NCI-H2227 (cell line): ENCODE results near the gene OR2V2.

ENCODE experiments used
- DNase-seq: peaks from one replicate; lab custom pipeline; 2025; ENCODE audit not compliant: unreplicated experiment; lab: John Stamatoyannopoulos, UW

Gene OR2V2

DNA sequence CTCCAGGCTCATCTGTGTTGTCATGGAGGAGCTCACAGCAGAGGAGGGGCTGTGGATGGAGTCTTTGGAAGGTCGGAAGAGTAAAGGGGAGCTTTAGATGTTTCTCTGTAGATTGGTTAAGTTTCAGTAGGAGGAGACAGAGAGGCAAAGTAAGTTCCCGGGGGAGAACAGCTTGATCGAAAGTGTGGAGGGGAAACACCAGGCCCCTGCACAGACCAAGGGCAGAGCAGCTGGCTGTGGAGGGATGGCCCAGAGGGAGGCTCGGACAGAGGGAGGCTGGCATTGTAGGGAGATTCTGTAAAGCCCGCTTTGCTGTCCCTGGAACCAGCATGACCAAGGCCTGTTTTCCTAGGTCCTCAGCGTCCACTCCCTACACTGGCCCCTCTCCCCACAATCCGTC, 5.3 kb upstream of the OR2V2 start:
- DNase-seq: no peak

DNA sequence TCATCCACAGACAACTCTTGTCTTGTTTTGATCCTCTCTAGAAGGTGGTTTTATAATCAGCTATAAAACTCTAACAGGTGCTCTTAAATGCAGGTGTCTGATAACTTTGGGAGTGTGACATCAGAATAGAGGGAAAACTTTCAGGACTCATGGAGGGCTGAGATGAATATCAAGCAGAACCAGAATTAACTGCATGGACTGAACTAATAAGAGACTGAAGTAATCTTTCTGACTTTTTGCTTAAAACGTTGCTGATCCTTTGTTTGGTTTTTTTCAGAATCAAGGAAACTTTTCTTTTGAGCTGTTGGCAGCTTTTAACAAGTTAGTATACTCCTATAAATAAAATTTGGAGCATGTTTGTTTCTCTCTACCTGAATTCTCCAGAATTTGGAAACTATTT, 2.3 kb upstream of the OR2V2 start:
- no peak for DNase-seq

DNA sequence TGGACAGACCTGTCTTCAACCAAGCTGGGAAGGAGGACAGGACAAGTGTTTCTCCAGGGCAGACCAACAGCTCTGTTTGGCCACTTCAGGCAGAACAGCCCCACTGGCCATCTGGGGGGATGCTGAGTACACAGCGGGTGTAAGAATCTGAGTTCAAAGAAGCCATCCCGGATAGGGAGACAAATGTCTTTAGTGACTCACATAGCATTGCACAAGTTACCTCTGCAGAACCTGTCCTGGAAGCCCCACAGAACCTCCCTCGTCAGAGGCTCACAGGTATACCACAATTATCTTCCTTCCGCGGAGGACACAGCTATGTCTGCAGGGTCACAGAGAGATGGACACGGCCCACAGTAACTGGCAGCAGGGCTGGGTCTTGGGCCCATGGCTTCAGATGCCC, 2.0 kb downstream of the OR2V2 start:
- no peak for DNase-seq

DNA sequence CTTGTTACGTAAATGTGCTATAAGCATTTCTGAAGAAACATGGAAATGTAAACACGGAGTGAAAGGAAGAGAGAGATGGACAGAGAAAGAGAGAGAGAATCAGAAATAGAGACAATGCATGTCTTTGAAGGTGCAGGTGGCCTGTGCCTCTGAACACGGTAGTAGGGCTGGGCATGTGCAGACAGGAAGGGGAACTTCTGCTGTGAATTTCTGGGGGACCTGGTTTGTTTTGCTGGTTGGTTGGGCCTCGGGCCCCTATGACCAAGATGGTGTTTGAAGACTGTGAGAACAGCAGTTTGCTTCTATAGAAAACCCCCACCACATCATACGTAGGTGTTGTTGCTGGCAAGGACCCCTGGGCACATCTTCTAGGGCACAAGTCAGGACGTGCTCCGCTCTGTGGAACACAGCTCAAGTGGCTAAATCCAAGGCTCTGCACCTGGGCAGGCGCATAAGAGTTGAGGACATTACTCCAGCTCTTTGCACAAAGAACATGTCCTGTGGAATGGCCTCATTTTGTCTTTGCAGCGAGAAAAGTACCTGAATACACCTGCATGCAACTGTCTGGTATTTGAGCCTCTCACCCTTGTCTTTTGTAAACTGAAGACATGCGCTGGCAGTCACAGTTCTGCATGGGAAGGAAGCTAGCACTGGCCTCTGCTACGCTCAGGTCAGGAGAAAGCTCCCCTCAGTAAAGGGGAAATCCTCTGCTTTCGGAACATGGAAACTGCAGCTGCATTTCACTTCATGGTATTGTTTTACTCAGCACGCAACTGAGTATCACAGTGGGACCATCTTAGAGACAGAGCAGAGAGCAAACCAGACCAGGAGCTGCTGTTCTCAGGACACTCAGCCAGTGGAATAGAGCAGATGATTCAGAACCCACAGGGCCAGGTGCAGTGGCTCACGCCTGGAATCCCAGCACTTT, 2.7 kb downstream of the OR2V2 start:
- no peak for DNase-seq

DNA sequence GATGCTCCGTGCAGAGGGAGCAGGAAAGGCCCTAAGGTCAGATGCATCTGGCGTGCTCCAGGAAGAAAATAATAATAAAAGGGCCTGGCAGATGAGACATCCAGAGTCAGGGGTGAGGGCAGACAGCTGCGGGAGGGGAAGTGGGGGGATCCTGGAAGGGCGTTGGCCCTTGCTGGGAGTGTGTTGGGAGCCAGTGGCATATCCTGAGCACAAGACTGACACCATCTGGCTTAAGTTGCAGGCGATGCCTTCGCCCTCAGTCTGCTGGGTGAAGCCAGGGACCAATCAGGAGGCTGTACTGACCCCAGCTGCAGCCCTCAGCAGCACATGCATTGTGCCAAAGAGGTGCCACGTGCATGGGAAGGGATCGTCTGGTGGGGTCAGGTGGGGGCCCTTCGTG, 3.8 kb downstream of the OR2V2 start:
- DNase-seq: no peak

DNA sequence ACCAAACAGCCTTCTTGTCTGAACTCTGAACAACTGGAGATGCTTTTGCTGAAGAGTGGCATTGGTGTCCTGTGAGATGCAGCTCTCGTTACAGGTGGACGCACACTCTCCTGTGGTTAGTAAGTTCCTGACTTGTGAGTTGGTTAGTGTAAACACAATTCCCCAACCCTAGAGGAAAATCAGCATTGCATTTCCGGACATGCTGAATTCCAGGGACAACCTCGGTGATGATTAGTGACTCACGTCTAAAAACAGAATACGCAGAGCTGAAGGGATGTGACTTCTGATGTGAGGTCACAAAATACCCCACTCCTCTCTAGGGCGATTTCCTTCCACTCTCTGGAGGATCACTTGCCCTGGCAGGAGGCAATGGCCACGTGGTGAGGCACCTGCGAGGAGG, 5.0 kb downstream of the OR2V2 start:
- no peak for DNase-seq

DNA sequence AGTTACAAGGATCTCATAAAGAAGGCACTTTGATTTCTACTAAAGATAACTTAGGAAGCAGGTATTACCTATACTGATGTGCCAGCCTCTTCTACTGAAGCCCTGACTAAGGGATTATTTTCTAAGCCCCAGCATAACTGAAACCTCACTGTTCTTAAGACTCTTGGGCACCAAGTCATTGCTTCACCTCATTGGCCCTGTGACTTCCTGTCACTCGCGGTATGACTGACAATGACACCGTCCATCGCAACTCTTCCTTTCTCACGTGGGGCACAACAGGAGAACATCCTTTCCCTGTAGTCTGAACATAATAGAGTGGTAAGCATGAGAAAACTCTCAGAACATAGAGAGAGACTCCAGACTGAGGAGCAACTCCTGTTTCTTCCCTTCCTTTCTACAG, 6.4 kb downstream of the OR2V2 start:
- DNase-seq: no peak

DNA sequence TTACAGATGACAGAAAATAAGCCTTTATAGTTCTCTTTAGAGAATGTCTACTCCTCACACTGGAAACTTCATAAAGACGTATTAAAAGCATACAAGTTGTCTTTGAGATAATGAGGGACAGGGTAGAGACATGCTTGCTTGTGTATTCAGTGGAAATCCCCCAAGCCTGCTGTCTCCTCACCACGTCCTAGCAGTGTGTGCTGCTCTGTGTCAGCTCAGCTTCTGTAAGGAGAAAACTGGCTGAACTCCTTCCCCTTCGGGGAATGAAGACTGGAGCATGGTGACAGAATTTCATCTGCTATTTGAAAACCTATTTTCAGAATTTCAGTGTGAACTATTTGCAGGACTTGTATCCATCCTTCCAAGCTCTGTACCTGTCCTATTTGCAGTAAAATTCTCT, 9.4 kb downstream of the OR2V2 start:
- no peak for DNase-seq

DNA sequence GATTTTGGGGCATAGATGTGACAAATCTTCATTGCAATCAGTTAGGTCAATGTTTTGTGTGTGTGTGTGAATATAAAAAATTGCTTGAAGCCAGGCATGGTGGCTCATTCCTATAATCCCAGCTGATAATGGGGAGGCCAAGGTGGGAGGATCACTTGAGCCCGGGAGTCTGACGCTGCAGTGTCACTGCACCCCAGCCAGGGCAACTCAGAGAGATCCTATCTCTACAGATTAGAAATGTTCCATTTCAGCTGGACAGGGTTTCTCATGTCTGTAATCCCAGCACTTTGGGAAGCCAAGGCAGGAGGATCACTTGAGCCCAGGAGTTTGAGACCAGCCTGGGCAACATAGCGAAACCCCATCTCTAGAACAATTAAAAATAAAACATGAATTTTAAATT, 11.5 kb downstream of the OR2V2 start:
- no peak for DNase-seq

DNA sequence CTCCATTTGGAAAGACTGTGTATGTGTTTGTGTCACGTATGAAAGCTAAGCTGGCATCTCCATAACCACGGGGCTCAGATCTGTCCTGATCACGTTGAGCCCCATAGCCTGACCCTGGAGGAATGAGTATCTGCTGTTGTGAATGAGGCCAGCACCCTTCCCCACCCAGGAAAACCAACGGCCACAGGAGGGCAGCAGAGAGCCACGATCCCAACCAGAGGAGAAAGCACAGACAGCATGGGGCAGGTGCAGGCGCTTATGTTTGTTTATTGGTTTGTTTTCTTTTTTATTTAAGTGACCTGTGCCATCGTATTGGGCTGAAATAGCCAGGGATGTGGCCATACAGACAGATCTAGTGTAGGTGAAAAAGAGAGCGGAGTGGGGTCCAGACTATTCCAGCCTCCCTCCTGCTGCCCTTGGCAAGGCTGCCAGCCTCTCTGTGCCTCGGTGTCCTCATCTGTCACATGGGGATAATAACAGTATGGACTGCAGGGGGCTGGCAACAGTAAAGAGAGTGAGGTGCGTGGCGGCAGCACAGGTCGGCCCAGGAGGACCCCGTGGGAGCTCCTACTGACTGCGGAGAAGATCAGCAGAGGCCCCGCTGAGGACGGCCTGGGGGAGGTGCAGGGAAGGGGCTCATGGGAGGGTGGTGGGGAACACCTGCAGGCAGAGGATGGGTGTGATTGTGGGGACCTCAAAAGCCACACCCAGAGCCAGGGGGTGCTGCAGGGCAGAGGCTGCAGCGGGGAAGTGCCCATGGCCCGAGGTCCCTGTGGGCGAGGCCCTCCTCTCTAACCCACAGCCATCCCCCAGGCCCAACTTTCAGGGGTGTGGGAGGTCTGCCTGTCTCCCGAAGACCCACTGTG, 12.1 kb downstream of the OR2V2 start:
- DNase-seq: peak; percentile 79

DNA sequence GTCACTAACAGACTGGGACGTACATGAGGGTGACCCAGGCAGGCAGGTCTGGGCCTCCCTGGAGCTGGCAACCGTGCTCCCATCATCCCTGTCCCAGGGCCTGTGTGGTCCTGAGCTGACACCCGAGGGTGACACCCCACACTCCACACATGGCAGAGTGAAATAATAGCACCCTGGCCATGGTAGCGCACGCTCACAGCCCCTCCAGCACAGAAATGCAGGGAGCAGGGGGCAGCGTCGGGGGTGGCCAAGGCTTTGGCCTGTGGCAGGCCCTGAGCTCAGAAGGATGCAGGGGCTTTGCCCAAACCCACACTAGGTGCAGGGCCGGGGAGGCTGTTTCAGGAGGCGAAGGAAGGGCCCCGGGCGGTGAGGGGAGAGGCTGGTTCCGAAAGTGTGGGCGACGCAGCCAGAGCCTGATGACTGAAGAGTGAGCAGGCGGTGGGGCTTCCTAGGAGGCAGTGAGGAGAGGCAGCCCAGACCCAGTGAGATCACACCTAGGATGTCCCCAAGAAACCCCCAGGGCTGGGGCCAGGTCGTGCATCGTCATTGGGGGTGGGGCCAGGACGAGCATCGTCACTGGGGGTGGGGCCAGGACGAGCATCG, 12.9 kb downstream of the OR2V2 start:
- DNase-seq: peak; percentile 49

DNA sequence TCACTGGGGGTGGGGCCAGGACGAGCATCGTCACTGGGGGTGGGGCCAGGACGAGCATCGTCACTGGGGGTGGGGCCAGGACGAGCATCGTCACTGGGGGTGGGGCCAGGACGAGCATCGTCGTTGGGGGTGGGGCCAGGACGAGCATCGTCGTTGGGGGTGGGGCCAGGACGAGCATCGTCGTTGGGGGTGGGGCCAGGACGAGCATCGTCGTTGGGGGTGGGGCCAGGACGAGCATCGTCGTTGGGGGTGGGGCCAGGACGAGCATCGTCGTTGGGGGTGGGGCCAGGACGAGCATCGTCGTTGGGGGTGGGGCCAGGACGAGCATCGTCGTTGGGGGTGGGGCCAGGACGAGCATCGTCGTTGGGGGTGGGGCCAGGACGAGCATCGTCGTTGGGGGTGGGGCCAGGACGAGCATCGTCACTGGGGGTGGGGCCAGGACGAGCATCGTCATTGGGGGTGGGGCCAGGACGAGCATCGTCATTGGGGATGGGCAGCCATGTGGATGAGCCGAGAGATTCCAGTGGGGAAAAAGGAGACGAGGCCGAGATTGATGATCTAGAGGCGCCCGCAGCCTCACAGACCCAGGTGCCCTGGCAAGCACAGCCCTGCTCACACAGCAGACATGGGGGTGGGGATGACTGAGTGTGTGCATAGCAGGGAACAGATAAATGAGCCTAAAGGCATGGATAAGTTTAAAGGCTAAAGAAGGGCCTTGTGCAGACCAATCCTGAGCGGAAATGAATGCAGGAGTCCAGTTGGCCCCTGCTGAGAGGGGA, 13.6 kb downstream of the OR2V2 start:
- peak; percentile 49 for DNase-seq

DNA sequence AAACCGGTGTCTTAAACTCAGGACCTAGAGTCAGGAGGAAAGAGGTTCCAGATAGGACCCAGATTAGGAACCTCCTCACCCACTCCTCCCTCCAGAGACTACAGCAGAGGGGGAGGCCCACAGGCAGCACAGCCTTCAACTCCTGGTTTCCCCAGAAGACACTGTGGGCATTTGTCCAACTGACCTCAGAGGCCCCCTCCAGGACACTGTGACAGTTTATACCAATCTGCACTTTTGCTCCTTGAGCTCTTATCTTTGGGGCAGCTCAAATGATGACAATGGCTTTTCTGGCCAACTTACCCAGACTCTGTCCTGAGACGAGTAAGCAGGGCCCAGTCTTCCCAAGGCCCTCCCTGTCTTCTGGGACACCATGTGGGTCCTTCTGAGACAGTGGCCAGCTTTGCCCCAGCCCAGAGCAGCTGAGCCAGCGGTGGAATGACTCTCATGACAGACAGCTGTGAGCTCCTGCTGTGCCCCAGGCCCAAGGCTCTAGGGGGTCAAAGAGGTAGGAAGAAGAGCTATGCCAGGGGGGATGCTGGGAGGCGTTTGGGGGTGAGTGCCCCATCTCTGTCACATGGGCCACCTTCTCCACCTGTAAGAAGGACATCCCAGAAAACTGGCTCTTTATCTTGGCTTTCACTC, 14.3 kb downstream of the OR2V2 start:
- no peak for DNase-seq

DNA sequence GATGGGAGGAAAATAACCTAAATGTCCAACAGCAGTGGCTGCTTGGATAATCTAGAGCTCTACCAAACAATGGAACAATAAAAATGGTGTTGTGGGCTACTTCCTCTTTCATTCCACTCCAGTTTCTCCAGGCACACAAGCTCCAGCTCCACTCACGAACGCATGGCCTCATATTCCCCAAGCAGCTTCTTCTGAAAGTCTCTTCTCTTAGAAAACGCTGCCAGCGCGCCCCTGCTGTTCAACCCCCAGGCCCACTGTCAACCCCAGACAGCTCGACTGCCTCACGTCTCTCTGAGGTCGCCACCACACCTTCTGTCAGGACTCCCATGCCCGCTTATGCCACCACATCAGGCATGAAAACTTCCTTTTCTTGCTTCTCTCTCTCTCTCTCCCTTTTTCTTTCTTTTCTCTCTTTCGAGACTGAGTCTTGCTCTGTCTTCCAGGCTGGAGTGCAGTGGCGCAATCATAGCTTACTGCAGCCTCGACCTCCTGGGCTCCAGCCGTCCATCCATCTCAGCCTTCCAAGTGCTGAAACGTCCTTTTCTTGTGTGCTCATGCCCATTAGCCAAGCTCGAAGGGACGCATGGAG, 16.2 kb downstream of the OR2V2 start:
- DNase-seq: no peak

DNA sequence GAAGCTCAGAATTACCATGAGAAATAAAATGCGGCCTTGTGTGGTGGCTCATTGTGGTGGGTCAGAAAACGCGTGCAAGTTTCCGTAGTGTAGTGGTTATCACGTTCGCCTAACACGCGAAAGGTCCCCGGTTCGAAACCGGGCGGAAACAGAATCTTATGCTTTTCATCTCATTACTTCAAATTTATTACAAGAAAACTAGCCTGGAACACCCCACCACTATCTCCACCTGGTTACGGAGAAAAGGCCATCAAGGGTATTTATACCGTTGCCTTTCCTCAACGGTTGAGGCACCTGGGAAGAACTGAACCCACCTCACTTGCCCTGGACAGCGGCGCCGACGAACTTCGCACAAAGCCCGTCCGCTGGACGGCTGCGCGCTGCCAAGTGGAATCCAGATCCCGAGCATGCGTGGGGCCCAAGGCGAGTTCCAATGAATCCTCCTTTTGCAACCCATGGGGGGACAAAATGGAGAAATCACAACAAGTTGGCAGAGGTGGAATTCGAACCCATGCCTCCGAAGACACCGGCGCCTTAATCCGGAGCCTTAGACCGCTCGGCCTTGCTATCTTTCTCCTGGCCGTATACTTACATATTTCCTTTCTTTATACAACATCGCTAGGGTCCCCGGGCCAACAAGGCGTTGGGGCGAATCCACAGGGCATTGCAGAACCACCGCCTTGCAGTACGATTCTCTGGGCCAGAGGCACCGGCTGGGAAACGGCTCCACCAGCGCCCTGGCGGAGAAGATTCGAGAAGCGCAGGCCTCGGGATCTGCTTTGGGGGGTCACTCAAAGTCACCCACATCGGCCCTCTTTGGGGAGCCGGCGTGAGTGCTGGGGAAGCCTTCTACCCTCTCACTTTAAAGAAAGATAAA, 16.9 kb downstream of the OR2V2 start:
- no peak for DNase-seq

DNA sequence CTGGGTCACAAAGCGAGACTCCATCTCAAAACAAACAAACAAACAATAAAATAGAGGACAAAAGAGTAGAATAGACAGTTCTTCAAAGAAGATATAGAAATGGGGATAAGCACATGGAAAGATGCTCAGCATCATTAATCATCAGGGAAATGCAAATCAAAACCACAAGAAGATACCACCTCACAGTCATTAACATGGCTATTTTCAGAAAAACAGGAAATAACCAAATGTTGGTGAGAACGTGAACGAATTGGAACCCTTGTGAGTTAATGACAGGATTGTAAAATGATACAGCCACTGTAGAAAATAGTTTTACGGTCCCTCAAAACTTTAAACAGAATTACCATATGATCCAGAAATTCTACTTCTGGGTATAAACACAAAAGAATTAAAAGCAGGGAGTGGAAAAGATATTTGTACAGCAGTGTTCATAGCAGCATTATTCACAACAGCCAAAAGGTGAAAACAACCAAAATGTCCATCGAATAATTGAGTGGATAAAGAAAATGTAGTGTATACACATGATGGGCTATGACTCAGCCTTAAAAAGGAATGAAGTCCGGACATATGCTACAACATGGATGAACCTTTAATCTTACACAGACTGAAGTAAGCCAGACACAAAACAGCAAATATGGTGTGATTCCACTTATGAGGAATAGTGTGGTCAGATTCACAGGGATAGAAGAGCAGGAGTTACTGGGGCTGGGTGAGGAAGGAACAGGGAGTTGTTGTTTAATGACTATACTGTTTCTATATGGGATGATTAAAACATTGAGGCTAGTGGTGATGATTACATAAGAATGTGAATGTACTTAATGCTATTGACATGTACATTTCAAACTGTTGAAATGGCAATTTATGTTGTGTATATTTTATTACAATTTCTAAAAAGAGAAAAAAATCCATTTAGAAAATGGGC, 19.7 kb downstream of the OR2V2 start:
- DNase-seq: no peak

DNA sequence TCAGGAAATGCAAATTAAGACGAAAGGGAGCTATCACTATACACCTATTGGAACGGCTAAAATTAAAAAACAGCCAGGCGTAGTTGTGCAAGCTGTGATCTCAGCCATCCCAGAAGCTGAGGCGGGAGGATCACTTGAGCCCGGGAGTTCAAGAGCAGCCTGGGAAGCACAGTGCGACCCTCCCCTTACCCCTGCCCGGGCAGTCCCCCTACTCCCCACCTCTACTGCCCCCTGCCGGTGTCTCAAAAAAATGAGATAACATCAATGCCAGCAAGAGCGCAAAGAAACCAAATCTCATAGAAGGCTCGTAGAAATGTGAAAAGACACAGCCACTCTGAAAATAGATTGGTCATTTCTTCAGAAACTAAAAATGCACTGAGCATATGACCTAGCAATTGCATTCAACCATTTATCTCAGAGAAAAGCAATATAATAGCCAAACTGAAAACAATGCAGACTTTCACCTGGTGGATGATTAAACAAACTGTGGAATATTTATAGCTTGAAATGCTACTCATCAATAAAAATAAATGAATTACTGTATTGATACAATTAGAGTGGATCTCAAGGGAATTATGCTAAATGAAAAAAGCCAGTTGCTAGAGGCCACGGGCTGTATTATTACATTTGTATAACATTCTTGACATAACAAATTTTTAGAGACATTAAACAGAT, 20.6 kb downstream of the OR2V2 start:
- DNase-seq: peak; percentile 56
